HL-60 (cell line): Measurements from ENCODE around the gene IL4R.

Experiments used
- GABPA ChIP-seq: IDR thresholded peaks from 2 replicates; pipeline ENCODE4 v1.6.1; 2012; ENCODE audit warnings: low read depth
- POLR2AphosphoS5 ChIP-seq: IDR thresholded peaks from 2 replicates; pipeline ENCODE4 v1.6.1; 2012; ENCODE audit warnings: low read depth
- TF ChIP-seq, protein P1 (sequence below): IDR thresholded peaks from one replicate; pipeline ENCODE4 v1.5.1; 2011; ENCODE audit warnings: low read length, control low read depth, inconsistent platforms; ENCODE audit not compliant: insufficient read depth
- TF ChIP-seq, protein P2 (sequence below): IDR thresholded peaks from 2 replicates; pipeline ENCODE4 v1.6.1; 2012; ENCODE audit warnings: low read depth; ENCODE audit not compliant: insufficient replicate concordance

DNA sequence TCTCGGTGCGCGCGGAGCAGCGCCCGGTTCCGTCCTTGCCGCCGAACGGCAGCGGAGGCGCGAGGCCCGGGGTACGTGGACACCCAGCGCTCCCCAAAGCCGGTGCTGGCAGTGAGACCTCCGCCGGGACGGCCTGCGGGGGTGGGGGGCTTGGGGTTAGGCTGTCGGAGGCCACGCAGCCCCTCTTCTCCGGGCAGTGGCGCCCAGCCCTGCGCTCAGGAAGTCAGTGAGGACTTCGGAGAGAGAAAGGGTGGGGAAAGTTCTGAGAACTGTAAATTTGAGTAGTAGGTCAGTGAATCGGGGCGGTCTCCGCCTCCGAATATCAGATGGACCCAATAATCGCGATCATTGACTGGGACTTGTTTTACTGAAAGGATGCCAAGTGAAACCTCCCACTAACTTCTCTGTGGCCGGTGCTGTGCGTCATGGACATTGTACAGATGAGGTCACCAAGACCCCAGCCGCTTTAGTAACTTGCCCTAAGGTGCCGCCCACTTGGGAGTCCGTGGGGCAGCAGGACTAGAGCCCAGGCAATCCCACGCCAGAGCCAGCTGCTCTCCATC is 468 bp downstream of the IL4R start:
- no peak for TF ChIP-seq GABPA
- TF ChIP-seq, protein P1, sequence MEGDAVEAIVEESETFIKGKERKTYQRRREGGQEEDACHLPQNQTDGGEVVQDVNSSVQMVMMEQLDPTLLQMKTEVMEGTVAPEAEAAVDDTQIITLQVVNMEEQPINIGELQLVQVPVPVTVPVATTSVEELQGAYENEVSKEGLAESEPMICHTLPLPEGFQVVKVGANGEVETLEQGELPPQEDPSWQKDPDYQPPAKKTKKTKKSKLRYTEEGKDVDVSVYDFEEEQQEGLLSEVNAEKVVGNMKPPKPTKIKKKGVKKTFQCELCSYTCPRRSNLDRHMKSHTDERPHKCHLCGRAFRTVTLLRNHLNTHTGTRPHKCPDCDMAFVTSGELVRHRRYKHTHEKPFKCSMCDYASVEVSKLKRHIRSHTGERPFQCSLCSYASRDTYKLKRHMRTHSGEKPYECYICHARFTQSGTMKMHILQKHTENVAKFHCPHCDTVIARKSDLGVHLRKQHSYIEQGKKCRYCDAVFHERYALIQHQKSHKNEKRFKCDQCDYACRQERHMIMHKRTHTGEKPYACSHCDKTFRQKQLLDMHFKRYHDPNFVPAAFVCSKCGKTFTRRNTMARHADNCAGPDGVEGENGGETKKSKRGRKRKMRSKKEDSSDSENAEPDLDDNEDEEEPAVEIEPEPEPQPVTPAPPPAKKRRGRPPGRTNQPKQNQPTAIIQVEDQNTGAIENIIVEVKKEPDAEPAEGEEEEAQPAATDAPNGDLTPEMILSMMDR, result no peak
- TF ChIP-seq, protein P2, sequence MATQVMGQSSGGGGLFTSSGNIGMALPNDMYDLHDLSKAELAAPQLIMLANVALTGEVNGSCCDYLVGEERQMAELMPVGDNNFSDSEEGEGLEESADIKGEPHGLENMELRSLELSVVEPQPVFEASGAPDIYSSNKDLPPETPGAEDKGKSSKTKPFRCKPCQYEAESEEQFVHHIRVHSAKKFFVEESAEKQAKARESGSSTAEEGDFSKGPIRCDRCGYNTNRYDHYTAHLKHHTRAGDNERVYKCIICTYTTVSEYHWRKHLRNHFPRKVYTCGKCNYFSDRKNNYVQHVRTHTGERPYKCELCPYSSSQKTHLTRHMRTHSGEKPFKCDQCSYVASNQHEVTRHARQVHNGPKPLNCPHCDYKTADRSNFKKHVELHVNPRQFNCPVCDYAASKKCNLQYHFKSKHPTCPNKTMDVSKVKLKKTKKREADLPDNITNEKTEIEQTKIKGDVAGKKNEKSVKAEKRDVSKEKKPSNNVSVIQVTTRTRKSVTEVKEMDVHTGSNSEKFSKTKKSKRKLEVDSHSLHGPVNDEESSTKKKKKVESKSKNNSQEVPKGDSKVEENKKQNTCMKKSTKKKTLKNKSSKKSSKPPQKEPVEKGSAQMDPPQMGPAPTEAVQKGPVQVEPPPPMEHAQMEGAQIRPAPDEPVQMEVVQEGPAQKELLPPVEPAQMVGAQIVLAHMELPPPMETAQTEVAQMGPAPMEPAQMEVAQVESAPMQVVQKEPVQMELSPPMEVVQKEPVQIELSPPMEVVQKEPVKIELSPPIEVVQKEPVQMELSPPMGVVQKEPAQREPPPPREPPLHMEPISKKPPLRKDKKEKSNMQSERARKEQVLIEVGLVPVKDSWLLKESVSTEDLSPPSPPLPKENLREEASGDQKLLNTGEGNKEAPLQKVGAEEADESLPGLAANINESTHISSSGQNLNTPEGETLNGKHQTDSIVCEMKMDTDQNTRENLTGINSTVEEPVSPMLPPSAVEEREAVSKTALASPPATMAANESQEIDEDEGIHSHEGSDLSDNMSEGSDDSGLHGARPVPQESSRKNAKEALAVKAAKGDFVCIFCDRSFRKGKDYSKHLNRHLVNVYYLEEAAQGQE, result no peak
- TF ChIP-seq POLR2AphosphoS5, result no peak
